NCI-H146 treated with DMSO at 0.1 percent for 48 hours (cell line): ENCODE results near the gene PFKL.
"Not testable (repeated sequence)": the region's sequence is repeated elsewhere in the genome, so short reads cannot be mapped to it uniquely, and the experiment has no call there.

ENCODE experiments used
- DNase-seq: peaks from one replicate; lab custom pipeline; 2025; ENCODE audit not compliant: unreplicated experiment; lab: John Stamatoyannopoulos, UW

Gene PFKL

GRCh38 chr21:44275041-44275440 lies 24.8 kb upstream of the PFKL start:
- DNase-seq: no peak

DNA sequence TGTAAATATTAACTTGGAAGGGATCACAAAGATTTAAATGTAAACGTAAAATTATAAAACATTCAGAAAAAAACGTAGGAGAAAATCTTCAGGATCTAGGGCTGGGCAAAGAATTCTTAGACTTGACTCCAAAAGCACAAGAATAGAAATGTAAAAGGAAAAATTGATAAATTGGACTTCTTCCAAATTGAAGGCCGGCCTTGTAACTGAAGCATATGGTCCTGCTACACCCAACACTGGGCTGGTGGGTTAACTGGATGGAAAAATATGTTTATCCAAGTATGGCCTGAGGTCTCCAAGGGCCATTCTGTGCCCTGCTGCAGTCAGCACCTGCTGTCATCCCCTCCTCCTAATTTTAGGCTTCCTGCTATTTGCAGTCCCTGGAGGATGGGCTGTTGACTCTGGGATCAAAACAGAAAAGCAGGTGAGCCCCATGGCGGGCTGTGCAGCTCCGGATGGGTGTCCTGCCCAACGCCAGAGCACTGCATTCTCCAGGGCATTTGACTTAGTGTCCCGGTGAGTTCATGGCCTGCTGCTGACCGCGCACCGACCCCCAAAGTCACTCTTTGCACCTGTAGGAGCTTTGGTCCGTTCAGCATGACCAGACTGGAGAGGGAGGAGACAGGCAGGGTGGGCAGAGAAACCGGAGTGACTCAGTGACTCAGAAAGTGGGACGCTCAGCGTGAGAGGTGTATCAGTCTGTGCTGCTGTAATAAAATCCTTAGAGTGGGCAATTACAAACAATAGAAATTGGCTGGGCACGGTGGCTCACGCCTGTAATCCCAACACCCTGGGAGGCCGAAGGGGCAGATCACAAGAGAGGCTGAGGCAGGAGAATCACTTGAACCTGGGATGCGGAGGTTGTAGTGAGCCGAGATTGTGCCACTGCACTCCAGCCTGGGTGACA lies 20.2 kb upstream of the PFKL start:
- peak; percentile 15 for DNase-seq

DNA sequence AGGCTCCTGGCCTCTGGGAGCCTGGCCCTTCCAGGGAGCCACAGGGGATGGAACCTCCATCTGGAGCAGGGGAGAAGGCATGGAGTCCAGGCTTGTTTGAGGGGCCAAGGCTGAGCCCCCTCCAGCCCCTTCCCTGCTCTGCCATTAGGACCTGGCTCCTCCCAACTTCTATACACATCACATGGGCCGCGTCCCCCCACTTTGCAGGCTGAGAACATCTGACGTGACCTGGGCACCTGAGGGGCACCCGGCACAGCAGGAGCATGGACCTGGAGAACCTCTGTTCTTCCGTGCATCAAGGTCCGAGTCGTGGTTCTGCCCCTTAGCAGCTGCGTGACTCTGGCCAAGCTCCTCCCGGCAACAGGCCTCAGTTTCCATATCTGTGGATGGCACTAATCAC lies 18.1 kb upstream of the PFKL start:
- DNase-seq: no peak

DNA sequence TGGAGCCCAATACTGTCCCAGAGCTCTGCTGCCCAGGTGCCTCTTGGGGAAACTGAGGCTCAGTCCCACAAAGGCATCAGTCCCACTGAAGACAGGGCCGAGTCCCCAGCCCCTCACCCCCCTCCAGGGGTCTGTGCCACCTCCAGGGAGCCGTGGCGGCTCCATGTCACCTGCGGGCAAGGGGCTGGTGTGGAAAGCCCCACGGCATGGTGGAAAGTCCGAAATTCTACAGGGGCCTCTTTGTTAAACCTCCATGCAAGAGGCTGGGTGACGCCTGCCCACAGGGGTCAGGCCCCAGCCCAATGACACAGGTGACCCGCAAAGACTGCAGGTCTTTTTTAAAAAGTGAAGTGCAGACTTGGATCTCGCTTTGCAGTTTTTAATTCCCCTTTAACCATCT lies 17.5 kb upstream of the PFKL start:
- DNase-seq: no peak

- DNase-seq: not testable (repeated sequence)
These were observed 16.6 kb upstream of the PFKL start for GRCh38 chr21:44283211-44283785.

DNA sequence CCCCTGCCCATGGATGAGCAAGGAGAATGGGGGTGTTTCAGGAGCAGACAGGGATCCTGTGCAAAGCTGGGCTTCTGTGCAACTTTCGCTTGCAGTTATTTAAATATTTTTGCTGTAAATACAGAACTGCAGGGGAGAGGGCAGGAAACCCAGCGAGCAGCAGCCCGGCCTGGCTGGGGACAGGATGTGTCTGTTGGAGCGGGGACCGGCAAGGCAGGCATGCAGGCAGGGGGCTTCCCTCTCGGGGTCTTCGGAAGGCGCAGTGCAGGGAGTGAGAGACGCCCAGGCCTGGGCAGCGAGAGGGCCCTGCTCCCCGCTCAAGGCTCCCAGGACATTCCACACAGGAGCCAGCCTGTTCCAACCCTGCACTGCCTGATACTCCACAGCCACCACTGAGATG lies 15.9 kb upstream of the PFKL start:
- no peak for DNase-seq

- no peak for DNase-seq
These were observed 14.5 kb upstream of the PFKL start, which contains the start of gene AIRE for GRCh38 chr21:44285138-44285992. TSS of gene AIRE (plus strand) at chr21:44285876. CDS start at chr21:44286007, 131 bp downstream.

DNA sequence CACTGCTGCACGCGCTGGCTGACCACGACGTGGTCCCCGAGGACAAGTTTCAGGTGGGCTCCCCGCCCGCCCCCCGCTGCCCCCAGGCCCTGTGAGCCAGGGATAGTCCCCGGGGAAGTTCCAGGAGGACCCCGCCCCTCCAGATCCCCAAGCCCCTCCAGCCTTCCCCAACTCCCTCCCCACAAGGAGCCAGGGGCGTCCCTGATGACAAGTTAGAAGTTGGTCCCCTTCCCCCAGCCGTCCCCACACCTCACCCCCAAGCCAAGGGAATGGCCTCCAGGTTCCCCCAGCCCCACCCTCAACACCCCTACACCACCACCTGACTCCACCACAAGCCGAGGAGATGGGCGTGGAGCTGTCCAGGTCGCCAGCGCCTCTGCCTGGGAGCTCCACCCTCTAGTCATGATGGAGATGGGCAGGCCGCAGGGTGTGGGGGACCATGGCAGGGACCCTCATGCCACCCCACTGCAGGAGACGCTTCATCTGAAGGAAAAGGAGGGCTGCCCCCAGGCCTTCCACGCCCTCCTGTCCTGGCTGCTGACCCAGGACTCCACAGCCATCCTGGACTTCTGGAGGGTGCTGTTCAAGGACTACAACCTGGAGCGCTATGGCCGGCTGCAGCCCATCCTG lies 13.7 kb upstream of the PFKL start:
- DNase-seq: no peak

GRCh38 chr21:44286716-44287632 lies 12.9 kb upstream of the PFKL start:
- no peak for DNase-seq

GRCh38 chr21:44288251-44289110 lies 11.4 kb upstream of the PFKL start:
- no peak for DNase-seq

DNA sequence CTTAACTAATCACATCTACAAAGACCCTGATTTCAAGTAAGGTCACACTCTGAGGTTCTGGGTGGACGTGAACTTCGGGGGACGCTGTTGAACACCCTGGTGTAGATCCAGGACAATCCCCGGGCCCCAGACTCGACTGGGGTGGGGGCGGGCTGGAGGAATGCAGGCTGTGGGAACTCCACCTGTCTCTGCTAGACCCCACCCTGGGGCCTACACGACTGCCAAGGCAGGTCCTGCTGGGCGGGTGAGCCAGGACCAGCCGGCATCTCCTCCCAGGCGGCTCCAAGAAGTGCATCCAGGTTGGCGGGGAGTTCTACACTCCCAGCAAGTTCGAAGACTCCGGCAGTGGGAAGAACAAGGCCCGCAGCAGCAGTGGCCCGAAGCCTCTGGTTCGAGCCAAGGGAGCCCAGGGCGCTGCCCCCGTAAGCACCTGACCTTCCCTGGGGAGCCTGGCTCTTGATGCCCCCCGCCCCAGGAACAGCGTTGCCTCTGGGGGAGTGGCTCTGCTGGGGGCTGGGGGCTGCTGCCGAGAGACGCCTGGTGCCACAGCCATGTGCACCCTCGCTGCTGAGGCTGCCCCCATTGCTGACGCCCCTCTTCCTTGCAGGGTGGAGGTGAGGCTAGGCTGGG lies 10.4 kb upstream of the PFKL start:
- no peak for DNase-seq

DNA sequence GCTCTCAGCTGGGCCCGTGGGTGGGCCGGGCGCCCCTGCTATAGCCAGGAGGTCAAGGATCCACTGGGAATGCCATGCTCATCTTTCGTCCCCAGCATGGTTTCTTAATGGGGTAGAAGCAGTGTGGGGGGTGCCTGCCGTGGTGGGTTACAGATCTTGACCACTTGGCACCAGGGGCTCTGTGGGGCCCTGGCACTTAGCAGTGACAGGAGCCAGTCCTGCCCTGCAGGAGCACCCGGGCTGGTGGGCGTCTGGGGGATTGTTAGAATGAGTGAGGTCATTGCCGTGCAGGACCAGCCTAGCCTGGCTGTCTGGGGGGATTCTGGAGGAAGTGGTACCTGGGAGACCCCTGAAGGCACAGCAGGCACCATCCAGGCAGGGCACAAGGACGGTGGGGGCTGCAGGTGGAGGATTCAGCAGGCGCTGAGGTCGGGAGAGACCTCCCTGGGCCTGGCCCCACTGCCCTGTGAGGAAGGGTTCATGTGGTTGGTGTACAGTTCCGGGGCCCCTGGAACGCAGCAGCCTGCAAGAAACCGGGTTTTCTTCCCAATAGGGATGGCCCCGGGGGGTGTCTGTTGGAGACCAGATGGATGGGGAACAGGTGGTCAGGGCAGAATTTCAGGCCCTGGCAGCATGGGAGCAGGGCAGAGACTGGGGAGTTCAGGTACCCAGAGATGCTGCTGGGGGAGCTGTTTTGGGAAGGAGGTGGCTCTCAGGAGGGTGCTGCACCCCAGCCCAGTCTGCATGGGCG lies 9.4 kb upstream of the PFKL start:
- DNase-seq: no peak

DNA sequence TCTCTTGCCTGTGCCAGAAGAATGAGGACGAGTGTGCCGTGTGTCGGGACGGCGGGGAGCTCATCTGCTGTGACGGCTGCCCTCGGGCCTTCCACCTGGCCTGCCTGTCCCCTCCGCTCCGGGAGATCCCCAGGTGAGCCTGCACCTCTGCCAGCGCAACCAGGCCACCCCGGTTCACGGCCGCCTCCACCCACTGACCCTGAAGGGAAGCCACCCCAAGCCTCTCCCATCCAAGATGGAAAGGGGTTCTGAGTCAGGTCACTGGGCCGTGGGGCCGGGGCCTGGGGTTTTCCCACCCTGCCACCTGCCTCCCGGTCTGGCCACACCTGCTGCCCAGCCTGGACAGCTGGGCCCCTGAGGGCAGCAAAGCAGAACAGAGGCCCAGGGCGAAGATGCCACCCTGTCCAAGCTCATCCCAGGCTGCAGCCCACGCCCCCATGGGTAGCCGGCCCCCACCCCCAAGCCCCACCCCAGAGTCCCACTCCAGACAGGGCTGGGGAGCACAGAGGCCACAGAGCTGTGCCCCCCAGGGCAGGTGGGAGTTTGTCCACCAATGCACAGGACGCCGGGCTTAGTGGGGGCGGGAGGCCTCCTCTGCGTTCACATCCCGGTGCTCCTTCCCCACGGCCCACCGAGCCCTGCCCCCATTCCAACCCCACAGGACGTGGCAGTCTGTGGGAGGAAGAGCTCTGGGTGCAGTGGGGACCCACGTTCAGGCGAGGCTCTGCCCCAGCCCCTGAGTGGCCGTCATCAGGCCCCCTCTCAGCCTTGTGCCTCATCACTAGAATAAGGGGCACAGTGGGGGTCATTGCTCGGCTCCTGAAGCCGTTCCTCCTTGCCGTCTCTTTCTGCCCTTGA lies 8.5 kb upstream of the PFKL start:
- no peak for DNase-seq

DNA sequence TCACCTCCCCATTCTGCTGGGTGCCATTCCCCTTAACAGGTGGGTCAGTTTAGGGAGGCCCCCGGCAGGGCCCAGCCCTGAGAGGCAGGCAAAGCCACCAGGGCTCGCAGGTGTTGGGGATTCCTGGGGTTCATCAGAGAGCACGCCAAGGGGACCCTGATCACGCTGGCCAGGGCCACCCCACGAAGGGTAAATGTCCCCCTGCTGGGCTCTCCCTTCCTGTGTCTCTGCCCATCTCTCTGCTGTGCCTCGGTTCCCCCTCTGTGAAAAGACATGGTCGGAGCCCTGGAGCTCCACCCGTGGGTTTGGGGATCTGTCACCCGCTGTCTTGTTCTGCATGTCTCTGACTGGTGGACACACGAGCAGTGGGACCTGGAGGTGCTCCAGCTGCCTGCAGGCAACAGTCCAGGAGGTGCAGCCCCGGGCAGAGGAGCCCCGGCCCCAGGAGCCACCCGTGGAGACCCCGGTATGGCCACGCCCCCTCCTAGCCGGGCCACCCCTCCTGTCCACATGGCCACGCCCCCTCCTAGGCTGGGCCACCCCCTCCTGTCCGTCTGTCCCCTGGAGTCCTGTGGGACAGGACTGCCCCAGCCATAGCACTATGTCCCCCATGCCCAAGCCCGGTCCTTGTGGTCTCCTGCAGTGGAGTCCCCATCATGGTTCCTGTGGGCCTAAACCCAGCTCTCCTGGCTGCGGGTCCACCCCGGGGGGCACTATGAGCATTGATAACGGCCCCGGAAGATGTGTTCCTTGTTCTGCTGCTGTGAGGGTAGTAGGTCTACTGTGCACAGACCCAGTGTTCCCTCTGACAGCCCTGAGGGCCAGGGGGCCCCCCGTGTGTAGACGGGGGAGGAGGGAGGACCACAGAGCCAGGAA lies 7.7 kb upstream of the PFKL start:
- no peak for DNase-seq

DNA sequence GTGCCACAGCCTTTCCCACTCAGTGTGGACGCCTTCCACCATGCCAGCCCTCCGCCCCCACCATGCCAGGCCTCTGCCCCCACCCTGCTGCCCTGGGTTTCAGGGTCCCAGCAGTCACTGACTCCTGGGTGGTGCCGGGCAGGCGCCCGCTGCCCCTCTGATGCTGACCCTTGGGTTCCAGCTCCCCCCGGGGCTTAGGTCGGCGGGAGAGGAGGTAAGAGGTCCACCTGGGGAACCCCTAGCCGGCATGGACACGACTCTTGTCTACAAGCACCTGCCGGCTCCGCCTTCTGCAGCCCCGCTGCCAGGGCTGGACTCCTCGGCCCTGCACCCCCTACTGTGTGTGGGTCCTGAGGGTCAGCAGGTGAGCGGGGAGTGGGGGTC lies 7.0 kb upstream of the PFKL start:
- DNase-seq: no peak

GRCh38 chr21:44293551-44294231 lies 6.2 kb upstream of the PFKL start:
- no peak for DNase-seq
